BLaER1 (cell line): ENCODE results near the gene RBP3.

Experiments
- H3K27ac ChIP-seq: shearing (Covaris generic); formaldehyde crosslinking; 2 replicates; pipeline ENCODE4 v1.8.1; 2022
- H3K27me3 ChIP-seq: shearing (Covaris generic); formaldehyde crosslinking; 2 replicates; pipeline ENCODE4 v1.8.1; 2022
- H3K36me3 ChIP-seq: shearing (Covaris generic); formaldehyde crosslinking; 2 replicates; pipeline ENCODE4 v1.8.1; 2022
- H3K4me1 ChIP-seq: shearing (Covaris generic); formaldehyde crosslinking; 2 replicates; pipeline ENCODE4 v1.8.1; 2022
- H3K4me2 ChIP-seq: shearing (Covaris generic); formaldehyde crosslinking; 2 replicates; pipeline ENCODE4 v1.8.1; 2022
- H3K4me3 ChIP-seq: shearing (Covaris generic); formaldehyde crosslinking; 2 replicates; pipeline ENCODE4 v1.8.1; 2022
- H3K9ac ChIP-seq: shearing (Covaris generic); formaldehyde crosslinking; 2 replicates; pipeline ENCODE4 v1.8.1; 2022
- H3K9me3 ChIP-seq: shearing (Covaris generic); formaldehyde crosslinking; 2 replicates; pipeline ENCODE4 v1.8.1; 2022
- H4K20me1 ChIP-seq: shearing (Covaris generic); formaldehyde crosslinking; 2 replicates; pipeline ENCODE4 v1.8.1; 2022
- Cebpa-rat ChIP-seq: shearing (Covaris generic); IDR thresholded peaks from 2 replicates; pipeline ENCODE4 v1.8.1; 2022

RBP3 gene

DNA sequence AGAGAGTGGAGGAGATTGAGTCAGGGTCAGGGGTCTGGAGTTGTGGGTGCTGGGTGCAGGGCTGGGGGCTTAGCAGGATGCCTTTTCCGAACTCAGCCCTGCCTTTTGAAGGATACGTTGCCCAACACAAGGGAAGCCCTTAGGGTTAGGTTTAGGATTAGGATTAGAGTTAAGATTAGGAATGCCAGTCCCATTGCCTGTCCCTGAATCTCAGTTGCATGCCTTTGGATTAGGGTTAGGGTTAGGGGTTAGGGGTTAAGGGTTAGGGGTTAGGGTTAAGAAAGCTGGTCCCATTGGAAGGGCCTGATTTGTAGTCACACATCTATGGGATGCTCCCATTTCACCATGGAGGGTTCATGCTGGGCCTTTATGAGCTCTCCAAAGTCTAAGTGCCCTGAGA lies 56.8 kb downstream of the RBP3 start:
- H3K4me1 ChIP-seq = peaks cover 19% of the 10 kb centered on the region
- no peak overlapping the region for H3K4me3 ChIP-seq
- no peak for TF ChIP-seq Cebpa-rat
- no peaks in the 10 kb centered on the region for H3K27me3 ChIP-seq
- H3K9ac ChIP-seq = no peak overlapping the region
- no peaks in the 10 kb centered on the region for H3K9me3 ChIP-seq
- no peak overlapping the region for H3K4me2 ChIP-seq
- no peaks in the 10 kb centered on the region for H4K20me1 ChIP-seq
- no peak overlapping the region for H3K27ac ChIP-seq
- H3K36me3 ChIP-seq = no peaks in the 10 kb centered on the region

DNA sequence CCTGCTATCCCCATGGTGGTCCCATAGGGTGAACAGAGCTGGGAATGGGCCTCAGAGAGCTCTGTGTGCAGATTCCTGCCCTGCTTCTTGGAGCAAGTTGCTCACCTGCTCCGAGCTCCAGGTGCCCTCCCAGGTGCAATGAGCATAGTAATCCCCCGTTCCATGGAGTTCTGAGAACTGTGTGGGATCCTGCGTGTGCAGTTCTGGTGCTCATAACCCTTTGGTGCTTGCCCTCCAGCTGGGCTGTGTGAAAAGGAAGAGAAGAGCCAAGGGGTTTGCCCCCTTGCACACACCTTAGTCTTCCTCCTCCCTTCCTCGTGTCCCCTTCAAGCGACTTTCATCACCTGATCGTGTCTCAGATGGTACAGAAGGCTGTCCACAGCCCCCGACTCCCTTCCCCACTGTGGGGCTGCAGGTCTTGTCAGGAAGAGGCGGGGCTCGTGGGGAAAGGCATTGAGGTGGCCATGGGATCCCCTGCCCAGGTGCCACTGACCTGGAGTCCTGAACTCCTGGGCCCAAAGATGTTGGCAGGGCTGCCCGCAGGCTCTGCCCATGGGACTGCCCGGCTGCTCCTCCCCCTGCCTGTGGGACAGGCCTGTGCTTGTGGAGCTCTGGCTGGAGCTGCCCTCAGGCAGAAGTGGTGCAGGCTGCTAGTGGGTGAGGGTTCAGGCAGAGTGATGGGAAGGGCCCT lies 57.8 kb downstream of the RBP3 start:
- peaks cover 30% of the 10 kb centered on the region for H3K4me1 ChIP-seq
- no peaks in the 10 kb centered on the region for H3K36me3 ChIP-seq
- no peaks in the 10 kb centered on the region for H3K9me3 ChIP-seq
- H3K4me3 ChIP-seq = no peak overlapping the region
- no peaks in the 10 kb centered on the region for H4K20me1 ChIP-seq
- H3K27ac ChIP-seq = no peak overlapping the region
- no peak overlapping the region for H3K9ac ChIP-seq
- H3K27me3 ChIP-seq = no peaks in the 10 kb centered on the region
- no peak for TF ChIP-seq Cebpa-rat
- H3K4me2 ChIP-seq = no peak overlapping the region

DNA sequence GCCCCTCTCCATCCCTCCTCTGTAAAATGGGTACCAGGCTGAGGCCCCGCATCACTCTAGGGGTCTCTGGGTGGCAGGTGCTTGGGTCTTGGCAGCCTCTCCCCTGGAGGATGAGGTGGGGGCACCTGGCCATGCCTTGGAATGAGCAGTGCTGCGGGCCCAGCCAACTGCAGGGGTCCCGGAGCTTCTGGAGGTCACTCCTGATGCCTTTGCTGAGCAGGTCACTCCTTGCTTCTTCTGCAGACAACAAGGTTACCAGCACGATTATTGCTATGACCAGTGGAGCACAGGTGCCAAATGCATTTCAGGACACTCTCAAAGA lies 58.3 kb downstream of the RBP3 start:
- peaks cover 35% of the 10 kb centered on the region for H3K4me1 ChIP-seq
- H3K9me3 ChIP-seq = no peaks in the 10 kb centered on the region
- TF ChIP-seq Cebpa-rat = no peak
- H3K36me3 ChIP-seq = no peaks in the 10 kb centered on the region
- no peak overlapping the region for H3K9ac ChIP-seq
- no peaks in the 10 kb centered on the region for H3K27me3 ChIP-seq
- no peak overlapping the region for H3K27ac ChIP-seq
- no peaks in the 10 kb centered on the region for H4K20me1 ChIP-seq
- H3K4me3 ChIP-seq = no peak overlapping the region
- no peak overlapping the region for H3K4me2 ChIP-seq

DNA sequence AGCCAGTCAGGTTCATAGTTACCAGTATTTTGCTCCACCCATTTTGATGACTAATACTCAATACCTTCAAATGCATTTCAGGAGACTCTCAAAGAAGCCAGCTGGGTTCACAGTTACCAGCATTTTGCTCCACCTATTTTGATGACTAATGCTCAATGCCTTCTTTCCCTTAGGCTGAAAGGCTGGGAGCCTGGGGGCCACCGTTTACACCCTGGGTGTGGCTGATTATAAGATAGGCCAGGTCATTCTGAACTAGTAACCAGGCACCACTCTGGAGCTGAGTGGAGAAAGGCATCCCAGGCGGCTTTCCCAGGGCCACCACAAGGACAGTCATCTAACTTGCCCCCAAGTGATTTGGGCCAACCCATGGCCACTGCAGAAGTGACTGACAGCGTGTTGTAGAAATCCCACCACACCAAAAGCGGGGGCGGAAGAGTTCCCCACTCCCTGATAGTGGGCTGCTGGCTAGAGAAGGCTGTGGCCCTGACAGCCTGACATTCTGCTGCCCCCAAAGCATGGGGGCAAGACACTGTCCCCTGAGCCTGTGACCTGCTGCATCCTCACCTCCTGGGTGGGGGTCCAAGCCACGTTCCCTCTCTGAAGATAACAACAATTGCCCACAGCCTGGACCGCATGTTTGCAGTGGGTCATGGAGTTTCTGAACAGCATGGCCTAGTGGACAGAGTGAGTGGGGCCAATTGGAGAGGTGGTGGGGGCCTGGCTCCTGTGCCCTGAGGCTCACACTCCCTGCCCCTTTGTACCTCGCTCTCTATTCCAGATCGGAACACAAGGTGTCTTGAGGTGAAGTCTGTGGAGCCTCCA lies 58.9 kb downstream of the RBP3 start:
- Histone ChIP-seq H3K36me3 (no peaks in the 10 kb centered on the region), H3K4me2 (no peak overlapping the region), H4K20me1 (no peaks in the 10 kb centered on the region), H3K9ac (no peak overlapping the region), H3K4me3 (no peak overlapping the region), H3K9me3 (no peaks in the 10 kb centered on the region), H3K27me3 (no peaks in the 10 kb centered on the region), H3K4me1 (peaks cover 37% of the 10 kb centered on the region), H3K27ac (no peak overlapping the region)
- TF ChIP-seq Cebpa-rat = no peak
